Neural cell (in vitro differentiated cells): Measurements from ENCODE around the gene SPTSSB.

Source experiments
- POLR2AphosphoS5 ChIP-seq: IDR thresholded peaks from 2 replicates; pipeline ENCODE4 v1.6.1; 2012
- REST ChIP-seq: IDR thresholded peaks from 2 replicates; pipeline ENCODE4 v1.6.1; 2012; ENCODE audit warnings: borderline replicate concordance
- TF ChIP-seq, protein P1 (sequence below): fragments of 450-650 bp; IDR thresholded peaks from 2 replicates; pipeline ENCODE4 v1.5.1; 2014; ENCODE audit warnings: antibody characterized with exemption, mild to moderate bottlenecking, moderate library complexity; ENCODE audit not compliant: poor library complexity, severe bottlenecking

- TF ChIP-seq, protein P1, sequence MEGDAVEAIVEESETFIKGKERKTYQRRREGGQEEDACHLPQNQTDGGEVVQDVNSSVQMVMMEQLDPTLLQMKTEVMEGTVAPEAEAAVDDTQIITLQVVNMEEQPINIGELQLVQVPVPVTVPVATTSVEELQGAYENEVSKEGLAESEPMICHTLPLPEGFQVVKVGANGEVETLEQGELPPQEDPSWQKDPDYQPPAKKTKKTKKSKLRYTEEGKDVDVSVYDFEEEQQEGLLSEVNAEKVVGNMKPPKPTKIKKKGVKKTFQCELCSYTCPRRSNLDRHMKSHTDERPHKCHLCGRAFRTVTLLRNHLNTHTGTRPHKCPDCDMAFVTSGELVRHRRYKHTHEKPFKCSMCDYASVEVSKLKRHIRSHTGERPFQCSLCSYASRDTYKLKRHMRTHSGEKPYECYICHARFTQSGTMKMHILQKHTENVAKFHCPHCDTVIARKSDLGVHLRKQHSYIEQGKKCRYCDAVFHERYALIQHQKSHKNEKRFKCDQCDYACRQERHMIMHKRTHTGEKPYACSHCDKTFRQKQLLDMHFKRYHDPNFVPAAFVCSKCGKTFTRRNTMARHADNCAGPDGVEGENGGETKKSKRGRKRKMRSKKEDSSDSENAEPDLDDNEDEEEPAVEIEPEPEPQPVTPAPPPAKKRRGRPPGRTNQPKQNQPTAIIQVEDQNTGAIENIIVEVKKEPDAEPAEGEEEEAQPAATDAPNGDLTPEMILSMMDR: no peak
- TF ChIP-seq REST: no peak
- no peak for TF ChIP-seq POLR2AphosphoS5
These were observed 35.6 kb upstream of the SPTSSB start for GRCh38 chr3:161406594-161407555.
